Fibroblast of lung (primary cell): ENCODE results near the gene NTSR1. TPM values are rescaled to one million over a fixed set of nuclear protein-coding genes. Genes with fewer than 3 reads are reported as not detected.

Experiments used
- DNase-seq, 2 donors: peaks; one replicate each; pipeline versions ENCODE4 v3.0.0 to v3.0.0-alpha.2; 2010; ENCODE audit warnings: low read depth in 2 of 2
- H2AFZ ChIP-seq: 2 replicates; pipeline ENCODE4 v1.5.1; 2012; ENCODE audit warnings: low read length, control low read depth, inconsistent platforms
- H3K27ac ChIP-seq: 2 replicates; pipeline ENCODE4 v1.5.1; 2011; ENCODE audit warnings: low read length, control low read depth; ENCODE audit not compliant: insufficient read depth
- H3K27me3 ChIP-seq: 2 replicates; pipeline ENCODE4 v1.5.1; 2011; ENCODE audit warnings: mild to moderate bottlenecking, low read length; ENCODE audit not compliant: control insufficient read depth, insufficient read depth
- H3K36me3 ChIP-seq: 2 replicates; pipeline ENCODE4 v1.5.1; 2011; ENCODE audit warnings: low read length; ENCODE audit not compliant: control insufficient read depth, insufficient read depth
- H3K4me1 ChIP-seq: 2 replicates; pipeline ENCODE4 v1.5.1; 2011; ENCODE audit warnings: low read length; ENCODE audit not compliant: control insufficient read depth, insufficient read depth; ENCODE audit errors: extremely low read depth
- H3K4me2 ChIP-seq: 2 replicates; pipeline ENCODE4 v1.5.1; 2011; ENCODE audit warnings: low read length, control low read depth; ENCODE audit not compliant: insufficient read depth; ENCODE audit errors: extremely low read depth
- H3K4me3 ChIP-seq, 4 experiments: fragments of 200-600 bp in 1 of 4; sonication (generic) in 1 of 4; replicated peaks in 1 of 4; 2 replicates each; pipeline ENCODE4 v1.5.1; 2011 to 2016; ENCODE audit warnings: low read length in 4 of 4, low read depth in 3 of 4, mild to moderate bottlenecking in 3 of 4, control low read depth in 2 of 4, inconsistent platforms in 1 of 4, mixed read lengths in 1 of 4; ENCODE audit not compliant: insufficient read depth in 1 of 4; ENCODE audit errors: control extremely low read depth in 1 of 4
- H3K79me2 ChIP-seq: 2 replicates; pipeline ENCODE4 v1.5.1; 2012; ENCODE audit warnings: mild to moderate bottlenecking, low read length, inconsistent platforms; ENCODE audit not compliant: control insufficient read depth, insufficient read depth
- H3K9ac ChIP-seq: 2 replicates; pipeline ENCODE4 v1.5.1; 2011; ENCODE audit warnings: mild to moderate bottlenecking, low read length, control low read depth; ENCODE audit not compliant: insufficient read depth
- H3K9me3 ChIP-seq: 2 replicates; pipeline ENCODE4 v1.5.1; 2012; ENCODE audit warnings: low read depth, low read length; ENCODE audit not compliant: control insufficient read depth, insufficient read depth
- H4K20me1 ChIP-seq: 2 replicates; pipeline ENCODE4 v1.5.1; 2011; ENCODE audit warnings: low read length; ENCODE audit not compliant: control insufficient read depth, insufficient read depth; ENCODE audit errors: extremely low read depth
- CTCF ChIP-seq, 2 donors: IDR thresholded peaks in 1 of 2; conservative IDR thresholded peaks in 1 of 2; 1 replicate in 1 of 2; 2 replicates in 1 of 2; pipeline ENCODE4 v1.5.1; 2011 to 2012; ENCODE audit warnings: low read length in 2 of 2, control low read depth in 1 of 2, inconsistent platforms in 1 of 2, low read depth in 1 of 2, mild to moderate bottlenecking in 1 of 2
- EZH2 ChIP-seq: IDR thresholded peaks from 2 replicates; pipeline ENCODE4 v1.5.1; 2012; ENCODE audit warnings: low read length, control low read depth, mild to moderate bottlenecking; ENCODE audit errors: missing control alignments
- polyA plus RNA-seq, 2 donors: library from polyadenylated mRNA; depleted of rRNA in 1 of 2; stranded (reverse) in 1 of 2; unstranded in 1 of 2; fragments of >200 nt; gene quantifications; 2 replicates each; pipeline ENCODE4 v1.2.1, GENCODE V29; 2011 to 2012; ENCODE audit warnings: missing spikeins in 1 of 2
- total RNA-seq: library from RNA; depleted of rRNA; stranded (reverse); fragments of >200 nt; gene quantifications from 2 replicates; pipeline ENCODE4 v1.2.1, GENCODE V29; 2014

The NTSR1 gene
- total and polyA plus RNA-seq, 2 donors (not counting 1 experiment from before 2014, with no cell fraction given): 0.05 to 0.33 TPM

GRCh38 chr20:62696989-62697388 lies 11.6 kb upstream of the NTSR1 start:
- Histone ChIP-seq H2AFZ (no peak overlapping the region), H3K27ac (no peak overlapping the region), H3K36me3 (no peaks in the 10 kb centered on the region), H3K79me2 (no peaks in the 10 kb centered on the region), H4K20me1 (no peaks in the 10 kb centered on the region), H3K4me3 (no peak overlapping the region), H3K27me3 (peaks cover 7% of the 10 kb centered on the region), H3K4me1 (no peaks in the 10 kb centered on the region), H3K4me2 (no peak overlapping the region), H3K9me3 (no peaks in the 10 kb centered on the region), H3K9ac (no peak overlapping the region)
- DNase-seq: no peak
- TF ChIP-seq EZH2: no peak
- no peak for TF ChIP-seq CTCF (conservative IDR thresholded peaks at IDR 0.05 in 1 of 2, IDR thresholded peaks at IDR 0.05 in 1 of 2; ENCODE audit: low read depth in 1 of 2, low read length in 2 of 2)

DNA sequence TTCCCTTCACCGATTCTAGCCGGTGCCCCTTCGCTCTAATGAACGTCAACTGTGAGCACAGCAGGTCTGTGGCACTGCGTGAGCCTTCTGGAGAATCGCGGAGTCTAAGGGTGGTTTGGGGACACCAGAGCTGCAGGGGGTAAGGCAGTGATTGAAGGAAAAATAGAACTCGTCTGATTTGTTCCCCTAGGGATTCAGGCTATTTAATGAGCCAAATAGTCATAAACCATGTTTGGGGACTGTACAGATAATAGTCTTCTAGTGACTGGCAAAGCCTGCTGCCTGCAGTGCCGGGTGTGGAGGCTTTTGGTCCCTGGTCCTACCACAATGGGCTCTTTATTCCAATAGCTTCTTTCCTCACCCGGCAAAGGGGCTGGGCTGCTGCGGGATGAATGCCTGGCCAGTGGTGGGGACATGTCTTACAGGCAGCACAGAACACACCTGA lies 11.1 kb upstream of the NTSR1 start:
- no peak overlapping the region for H2AFZ ChIP-seq

DNA sequence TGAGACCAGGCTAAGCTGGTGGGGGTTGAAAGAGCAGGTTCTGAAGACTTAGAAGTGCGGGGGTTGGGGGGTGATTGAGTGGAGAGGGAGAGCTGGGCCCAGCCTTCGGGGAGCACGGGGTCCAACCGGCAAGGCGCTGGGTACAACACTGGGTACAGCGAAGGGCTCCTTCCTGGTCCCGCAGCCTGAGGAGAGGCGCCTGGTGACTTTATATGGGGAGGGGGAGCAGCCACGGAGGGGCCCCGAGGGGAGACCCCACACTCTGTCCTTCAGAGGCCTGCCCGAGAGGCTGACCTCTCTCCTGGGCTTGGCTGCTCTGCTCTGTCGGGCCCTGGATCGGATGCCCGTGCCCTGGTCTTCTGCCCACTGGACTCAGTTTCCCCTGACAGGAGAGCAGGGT lies 10.4 kb upstream of the NTSR1 start:
- DNase-seq: no peak
- H3K4me2 ChIP-seq: no peak overlapping the region
- no peaks in the 10 kb centered on the region for H3K9me3 ChIP-seq
- no peaks in the 10 kb centered on the region for H4K20me1 ChIP-seq
- H3K4me1 ChIP-seq: no peaks in the 10 kb centered on the region
- TF ChIP-seq EZH2 (no peak), CTCF (conservative IDR thresholded peaks at IDR 0.05 in 1 of 2, IDR thresholded peaks at IDR 0.05 in 1 of 2; ENCODE audit: low read depth in 1 of 2, low read length in 2 of 2) (no peak)
- H3K79me2 ChIP-seq: no peaks in the 10 kb centered on the region
- no peak overlapping the region for H3K27ac ChIP-seq
- no peak overlapping the region for H3K9ac ChIP-seq
- no peaks in the 10 kb centered on the region for H3K36me3 ChIP-seq
- H3K27me3 ChIP-seq: peaks cover 7% of the 10 kb centered on the region
- no peak overlapping the region for H2AFZ ChIP-seq
- no peak overlapping the region for H3K4me3 ChIP-seq

More for the DNA sequence above, 11.1 kb upstream of the NTSR1 start:
- Histone ChIP-seq H3K9ac (no peak overlapping the region), H3K9me3 (no peaks in the 10 kb centered on the region), H3K4me1 (no peaks in the 10 kb centered on the region), H4K20me1 (no peaks in the 10 kb centered on the region), H3K27me3 (peaks cover 7% of the 10 kb centered on the region), H3K4me2 (no peak overlapping the region), H3K4me3 (no peak overlapping the region), H3K36me3 (no peaks in the 10 kb centered on the region), H3K27ac (no peak overlapping the region), H3K79me2 (no peaks in the 10 kb centered on the region)
- no peak for DNase-seq
- no peak for TF ChIP-seq EZH2
- TF ChIP-seq CTCF (conservative IDR thresholded peaks at IDR 0.05 in 1 of 2, IDR thresholded peaks at IDR 0.05 in 1 of 2; ENCODE audit: low read depth in 1 of 2, low read length in 2 of 2): no peak
